ENCODE measurements around the gene CYBC1.

- TF ChIP-seq CTCF (IDR thresholded peaks at IDR 0.05 in 4 of 5, conservative IDR thresholded peaks at IDR 0.05 in 1 of 5) (no peak), POLR2A (IDR thresholded peaks at IDR 0.05) (no peak)
These were observed 7.7 kb downstream of the CYBC1 start for GRCh38 chr17:82442643-82443464.
